ENCODE results near the gene CNIH3.

DNA sequence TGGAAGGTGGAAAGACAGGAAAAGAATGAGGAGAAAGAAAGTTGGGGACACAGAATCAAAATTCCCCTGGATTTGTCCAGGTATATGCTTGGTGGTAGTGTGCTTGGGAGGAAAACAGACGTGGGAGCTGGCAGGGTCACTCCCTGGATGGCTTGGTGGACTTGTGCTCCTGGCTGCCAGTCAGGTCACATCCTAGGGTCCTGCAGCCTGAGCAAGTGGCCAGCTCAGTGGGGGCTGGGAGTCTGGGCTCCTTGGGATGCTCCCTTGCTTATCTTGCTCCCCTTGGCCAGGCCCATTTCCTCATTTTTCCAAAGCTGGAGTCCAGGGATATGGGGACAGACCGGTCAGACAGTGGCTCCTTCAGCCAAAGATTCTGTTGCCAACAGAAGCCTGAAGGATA, 144.0 kb downstream of the CNIH3 start:
- no peak for TF ChIP-seq CTCF (IDR thresholded peaks at IDR 0.05; ENCODE audit: borderline replicate concordance, extremely low read depth, low read length, poor library complexity, severe bottlenecking)
- TF ChIP-seq EZH2 (IDR thresholded peaks at IDR 0.05; ENCODE audit: borderline replicate concordance, low read depth, low read length, severe bottlenecking) = no peak

Measured in DND-41 (cell line).